HepG2 (cell line): ENCODE measurements around the gene CCSER1. TPM values are rescaled to one million over a fixed set of nuclear protein-coding genes. Genes with fewer than 3 reads are reported as not detected.

Experiments used
- ATAC-seq: fragments of 200-7000 bp; cut with Tn5 transposase; 3 replicates; pipeline ENCODE4 v1.9.1; 2020; ENCODE audit warnings: mild to moderate bottlenecking, moderate library complexity
- BruUV-seq: library from RNA; stranded (reverse); fragments of 400-500 nt; replicated peaks from 2 replicates; lab custom pipeline; 2021; lab: Mats Ljungman, UMichigan
- CTCF ChIA-PET: fragments of 300-600 bp; formaldehyde crosslinking; extraction: SDS; loops from one replicate; lab custom pipeline; 2021; ENCODE audit warnings: low total read pairs, inconsistent platforms, low intra/inter-chr PET ratio; lab: Yijun Ruan, JAX
- POLR2A ChIA-PET: fragments of 350-600 bp; sonication (Branson Sonifier 250); formaldehyde crosslinking; loops from one replicate; lab custom pipeline; 2020; ENCODE audit warnings: antibody characterized with exemption, inconsistent platforms; lab: Yijun Ruan, JAX
- DNase-seq: peaks from one replicate; pipeline ENCODE4 v3.0.0-alpha.2; 2015; ENCODE audit warnings: low spot score
- FAIRE-seq: peaks from 3 replicates; lab custom pipeline; 2011; peaks lifted over from hg19 to GRCh38; lab: Jason Lieb, UNC
- H2AFZ ChIP-seq: one replicate; pipeline ENCODE4 v1.6.1; 2011; ENCODE audit warnings: low read length, inconsistent platforms
- H3K27ac ChIP-seq: fragments of 300-600 bp; 3 replicates; pipeline ENCODE4 v1.8.0; 2011; ENCODE audit warnings: mixed run types, mild to moderate bottlenecking, mixed read lengths, low read length, inconsistent platforms; ENCODE audit not compliant: insufficient read depth; ENCODE audit errors: extremely low read length
- H3K27me3 ChIP-seq, 2 experiments: fragments of 200-600 bp in 1 of 2; 2 replicates in 1 of 2; 3 replicates in 1 of 2; pipeline versions ENCODE4 v1.6.0 to v1.8.0; 2011; ENCODE audit warnings: low read length in 2 of 2, mild to moderate bottlenecking in 2 of 2, moderate library complexity in 2 of 2, inconsistent platforms in 1 of 2; ENCODE audit not compliant: insufficient read depth in 2 of 2, control insufficient read depth in 1 of 2
- H3K36me3 ChIP-seq, 2 experiments: fragments of 200-600 bp in 1 of 2; replicated peaks in 1 of 2; 2 replicates in 1 of 2; 3 replicates in 1 of 2; pipeline versions ENCODE4 v1.5.1 to v1.8.0; 2011; ENCODE audit warnings: low read length in 2 of 2, inconsistent platforms in 1 of 2; ENCODE audit not compliant: insufficient read depth in 2 of 2, control insufficient read depth in 1 of 2
- H3K4me1 ChIP-seq: 2 replicates; pipeline ENCODE4 v1.5.1; 2012; ENCODE audit warnings: low read length, inconsistent platforms; ENCODE audit not compliant: insufficient read depth
- H3K4me2 ChIP-seq: 2 replicates; pipeline ENCODE4 v1.6.0; 2011; ENCODE audit warnings: low read depth, low read length, inconsistent platforms
- H3K4me3 ChIP-seq, 3 experiments: fragments of 200-600 bp in 1 of 3; sonication (generic), shearing (Covaris generic) in 1 of 3; replicated peaks in 1 of 3; 2 replicates each; pipeline ENCODE4 v1.5.1; 2011 to 2016; ENCODE audit warnings: low read length in 3 of 3, inconsistent platforms in 2 of 3, low read depth in 2 of 3, mild to moderate bottlenecking in 2 of 3, control low read depth in 1 of 3, mixed read lengths in 1 of 3; ENCODE audit not compliant: insufficient read depth in 1 of 3
- H3K79me2 ChIP-seq: one replicate; pipeline ENCODE4 v1.6.1; 2011; ENCODE audit warnings: low read length, inconsistent platforms; ENCODE audit not compliant: insufficient read depth
- H3K9ac ChIP-seq: 2 replicates; pipeline ENCODE4 v1.6.0; 2011; ENCODE audit warnings: mild to moderate bottlenecking, low read depth, low read length, inconsistent platforms; ENCODE audit not compliant: insufficient read depth
- H3K9me3 ChIP-seq: 2 replicates; pipeline ENCODE4 v1.5.1; 2012; ENCODE audit warnings: mild to moderate bottlenecking, low read length
- H4K20me1 ChIP-seq: 2 replicates; pipeline ENCODE4 v1.6.0; 2011; ENCODE audit warnings: inconsistent platforms, mild to moderate bottlenecking, low read length, moderate library complexity; ENCODE audit not compliant: insufficient read depth
- CREB1 ChIP-seq, 2 experiments: fragments of 450-650 bp in 1 of 2; IDR thresholded peaks; 2 replicates each; pipeline ENCODE4 v1.6.1; 2016 to 2017; ENCODE audit warnings: control low read depth in 1 of 2, mild to moderate bottlenecking in 1 of 2, missing compliant biosample characterization in 1 of 2, missing genetic modification characterization in 1 of 2
- PCBP2 ChIP-seq: fragments of 200-400 bp; formaldehyde crosslinking; optimal IDR thresholded peaks from 2 replicates; pipeline ENCODE3; 2018; ENCODE audit warnings: low read length, low read depth; ENCODE audit not compliant: poor library complexity, severe bottlenecking
- REPIN1 ChIP-seq: sonication (generic); formaldehyde crosslinking; IDR thresholded peaks from 2 replicates; pipeline ENCODE4 v1.8.0; 2022; ENCODE audit warnings: missing genetic modification reagents, low read depth, mild to moderate bottlenecking, borderline replicate concordance
- U2AF2 ChIP-seq: fragments of 200-400 bp; formaldehyde crosslinking; IDR thresholded peaks from 2 replicates; pipeline ENCODE4 v1.6.1; 2017; ENCODE audit warnings: low read depth, mild to moderate bottlenecking, low read length
- USF2 ChIP-seq, 2 experiments: sonication (generic) in 1 of 2; formaldehyde crosslinking in 1 of 2; IDR thresholded peaks; 2 replicates each; pipeline versions ENCODE4 v1.5.1 to v1.6.1; 2011 to 2020; ENCODE audit warnings: borderline replicate concordance in 1 of 2, low read depth in 1 of 2, low read length in 1 of 2, mild to moderate bottlenecking in 1 of 2, missing genetic modification reagents in 1 of 2, moderate library complexity in 1 of 2
- YY1 ChIP-seq: IDR thresholded peaks from 2 replicates; pipeline ENCODE4 v1.6.1; 2011; ENCODE audit warnings: low read length, low read depth, moderate library complexity, mild to moderate bottlenecking; ENCODE audit not compliant: insufficient read depth, insufficient replicate concordance
- WGBS: methylation state at CpG from one replicate; pipeline ENCODE4 v1.1.6; 2017; ENCODE audit warnings: low lambda C conversion rate; 5-methylcytosine and 5-hydroxymethylcytosine counted together
- in situ Hi-C: cut with HindIII; loops from 2 replicates; pipeline ENCODE4 v1.10.0; 2017; ENCODE audit warnings: low pct_unique_long_range_greater_than_20kb; ENCODE audit not compliant: extremely low pct_ligation_motif_present
- intact Hi-C: fragments of 100-400 bp; cut with micrococcal nuclease; formaldehyde crosslinking; loops from one replicate; pipeline ENCODE4 v1.10.0; 2022; ENCODE audit not compliant: unreplicated experiment
- polyA plus RNA-seq, 8 experiments: library from polyadenylated mRNA; depleted of rRNA in 3 of 8; stranded (reverse) in 7 of 8; unstranded in 1 of 8; fragments of >200 nt; fragmentation: Illumina TruSeq in 4 of 8; extraction: Trizol in 4 of 8; gene quantifications; 2 replicates each; pipeline versions ENCODE4 v1.2.1 to v1.2.3, GENCODE V29; 2011 to 2016; ENCODE audit warnings: low read depth in 4 of 8, missing spikeins in 1 of 8, mixed read lengths in 1 of 8; ENCODE audit not compliant: insufficient read depth in 1 of 8
- total RNA-seq, 5 experiments: library from RNA; depleted of rRNA; stranded (reverse); fragments of >200 nt; fragmentation: Illumina TruSeq; extraction: Trizol; gene quantifications; 2 replicates each; pipeline ENCODE4 v1.2.3, GENCODE V29; 2016; ENCODE audit warnings: low read depth in 1 of 5
- TF ChIP-seq, protein P1 (sequence below): sonication (generic); formaldehyde crosslinking; IDR thresholded peaks from 2 replicates; pipeline ENCODE4 v1.5.0; 2020; ENCODE audit warnings: mild to moderate bottlenecking, missing genetic modification reagents
- TF ChIP-seq, protein P2 (sequence below): sonication (generic); formaldehyde crosslinking; IDR thresholded peaks from 2 replicates; pipeline ENCODE4 v1.4.0; 2020; ENCODE audit warnings: mild to moderate bottlenecking, missing genetic modification reagents
- TF ChIP-seq, protein P3 (sequence below): sonication (generic); formaldehyde crosslinking; IDR thresholded peaks from 2 replicates; pipeline ENCODE4 v1.4.0; 2020; ENCODE audit warnings: missing genetic modification reagents
- TF ChIP-seq, protein P4 (sequence below): sonication (generic); formaldehyde crosslinking; IDR thresholded peaks from 2 replicates; pipeline ENCODE4 v1.5.0; 2020; ENCODE audit warnings: mild to moderate bottlenecking, missing genetic modification reagents

Gene CCSER1
- total and polyA plus RNA-seq, 2 of the 13 experiments (the other 11 are each of a cell fraction or from before 2014, with no cell fraction given): not detected

DNA sequence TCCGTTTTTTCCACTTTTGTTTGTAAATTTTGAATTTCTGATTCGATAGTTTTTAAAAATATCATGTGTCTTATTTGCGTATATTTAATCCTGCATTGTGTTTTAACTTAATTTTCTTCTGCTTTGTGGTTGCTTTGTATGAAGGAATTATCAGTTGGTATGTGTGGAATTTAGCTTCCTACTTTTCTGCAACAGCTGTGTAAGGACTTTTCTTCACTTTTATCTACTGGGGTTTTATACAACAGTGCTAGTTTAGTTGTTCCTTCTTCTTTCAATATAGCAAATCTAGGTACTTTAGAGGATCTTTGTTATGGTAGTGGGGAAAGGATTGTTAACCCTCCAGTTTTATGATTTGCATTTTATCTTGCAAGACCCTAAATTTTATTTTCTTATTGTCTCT is 410.3 kb downstream of the CCSER1 start:
- intact Hi-C loops: no loop called here
- in situ Hi-C loops: no loop called here
- Histone ChIP-seq H3K9me3 (no peaks in the 10 kb centered on the region), H3K27ac (no peak overlapping the region), H3K27me3 (no peaks in the 10 kb centered on the region), H2AFZ (no peak overlapping the region), H3K4me1 (no peaks in the 10 kb centered on the region), H3K79me2 (no peaks in the 10 kb centered on the region), H3K36me3 (no peaks in the 10 kb centered on the region), H3K4me2 (no peak overlapping the region), H4K20me1 (no peaks in the 10 kb centered on the region), H3K9ac (no peak overlapping the region), H3K4me3 (no peak overlapping the region)
- FAIRE-seq (no peak), DNase-seq (no peak), ATAC-seq (no peak)
- no TSS peak for BruUV-seq
- 20% methylated on average over 3 of the region's 3 CpGs for WGBS
- CTCF ChIA-PET: no interaction called here
- POLR2A ChIA-PET: no interaction called here
- TF ChIP-seq, protein P1, sequence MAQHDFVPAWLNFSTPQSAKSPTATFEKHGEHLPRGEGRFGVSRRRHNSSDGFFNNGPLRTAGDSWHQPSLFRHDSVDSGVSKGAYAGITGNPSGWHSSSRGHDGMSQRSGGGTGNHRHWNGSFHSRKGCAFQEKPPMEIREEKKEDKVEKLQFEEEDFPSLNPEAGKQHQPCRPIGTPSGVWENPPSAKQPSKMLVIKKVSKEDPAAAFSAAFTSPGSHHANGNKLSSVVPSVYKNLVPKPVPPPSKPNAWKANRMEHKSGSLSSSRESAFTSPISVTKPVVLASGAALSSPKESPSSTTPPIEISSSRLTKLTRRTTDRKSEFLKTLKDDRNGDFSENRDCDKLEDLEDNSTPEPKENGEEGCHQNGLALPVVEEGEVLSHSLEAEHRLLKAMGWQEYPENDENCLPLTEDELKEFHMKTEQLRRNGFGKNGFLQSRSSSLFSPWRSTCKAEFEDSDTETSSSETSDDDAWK (CRISPR knock-in tag): no peak
- TF ChIP-seq USF2 (IDR thresholded peaks at IDR 0.05; ENCODE audit: low read depth, low read length): no peak
- TF ChIP-seq USF2 (CRISPR knock-in tag; IDR thresholded peaks at IDR 0.05; ENCODE audit: borderline replicate concordance): no peak
- no peak for TF ChIP-seq CREB1 (IDR thresholded peaks at IDR 0.05)
- TF ChIP-seq CREB1 (CRISPR knock-in tag; IDR thresholded peaks at IDR 0.05): no peak
- TF ChIP-seq, protein P2, sequence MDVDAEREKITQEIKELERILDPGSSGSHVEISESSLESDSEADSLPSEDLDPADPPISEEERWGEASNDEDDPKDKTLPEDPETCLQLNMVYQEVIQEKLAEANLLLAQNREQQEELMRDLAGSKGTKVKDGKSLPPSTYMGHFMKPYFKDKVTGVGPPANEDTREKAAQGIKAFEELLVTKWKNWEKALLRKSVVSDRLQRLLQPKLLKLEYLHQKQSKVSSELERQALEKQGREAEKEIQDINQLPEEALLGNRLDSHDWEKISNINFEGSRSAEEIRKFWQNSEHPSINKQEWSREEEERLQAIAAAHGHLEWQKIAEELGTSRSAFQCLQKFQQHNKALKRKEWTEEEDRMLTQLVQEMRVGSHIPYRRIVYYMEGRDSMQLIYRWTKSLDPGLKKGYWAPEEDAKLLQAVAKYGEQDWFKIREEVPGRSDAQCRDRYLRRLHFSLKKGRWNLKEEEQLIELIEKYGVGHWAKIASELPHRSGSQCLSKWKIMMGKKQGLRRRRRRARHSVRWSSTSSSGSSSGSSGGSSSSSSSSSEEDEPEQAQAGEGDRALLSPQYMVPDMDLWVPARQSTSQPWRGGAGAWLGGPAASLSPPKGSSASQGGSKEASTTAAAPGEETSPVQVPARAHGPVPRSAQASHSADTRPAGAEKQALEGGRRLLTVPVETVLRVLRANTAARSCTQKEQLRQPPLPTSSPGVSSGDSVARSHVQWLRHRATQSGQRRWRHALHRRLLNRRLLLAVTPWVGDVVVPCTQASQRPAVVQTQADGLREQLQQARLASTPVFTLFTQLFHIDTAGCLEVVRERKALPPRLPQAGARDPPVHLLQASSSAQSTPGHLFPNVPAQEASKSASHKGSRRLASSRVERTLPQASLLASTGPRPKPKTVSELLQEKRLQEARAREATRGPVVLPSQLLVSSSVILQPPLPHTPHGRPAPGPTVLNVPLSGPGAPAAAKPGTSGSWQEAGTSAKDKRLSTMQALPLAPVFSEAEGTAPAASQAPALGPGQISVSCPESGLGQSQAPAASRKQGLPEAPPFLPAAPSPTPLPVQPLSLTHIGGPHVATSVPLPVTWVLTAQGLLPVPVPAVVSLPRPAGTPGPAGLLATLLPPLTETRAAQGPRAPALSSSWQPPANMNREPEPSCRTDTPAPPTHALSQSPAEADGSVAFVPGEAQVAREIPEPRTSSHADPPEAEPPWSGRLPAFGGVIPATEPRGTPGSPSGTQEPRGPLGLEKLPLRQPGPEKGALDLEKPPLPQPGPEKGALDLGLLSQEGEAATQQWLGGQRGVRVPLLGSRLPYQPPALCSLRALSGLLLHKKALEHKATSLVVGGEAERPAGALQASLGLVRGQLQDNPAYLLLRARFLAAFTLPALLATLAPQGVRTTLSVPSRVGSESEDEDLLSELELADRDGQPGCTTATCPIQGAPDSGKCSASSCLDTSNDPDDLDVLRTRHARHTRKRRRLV: no peak
- no peak for TF ChIP-seq YY1
- no peak for TF ChIP-seq REPIN1 (CRISPR knock-in tag)
- TF ChIP-seq, protein P3, sequence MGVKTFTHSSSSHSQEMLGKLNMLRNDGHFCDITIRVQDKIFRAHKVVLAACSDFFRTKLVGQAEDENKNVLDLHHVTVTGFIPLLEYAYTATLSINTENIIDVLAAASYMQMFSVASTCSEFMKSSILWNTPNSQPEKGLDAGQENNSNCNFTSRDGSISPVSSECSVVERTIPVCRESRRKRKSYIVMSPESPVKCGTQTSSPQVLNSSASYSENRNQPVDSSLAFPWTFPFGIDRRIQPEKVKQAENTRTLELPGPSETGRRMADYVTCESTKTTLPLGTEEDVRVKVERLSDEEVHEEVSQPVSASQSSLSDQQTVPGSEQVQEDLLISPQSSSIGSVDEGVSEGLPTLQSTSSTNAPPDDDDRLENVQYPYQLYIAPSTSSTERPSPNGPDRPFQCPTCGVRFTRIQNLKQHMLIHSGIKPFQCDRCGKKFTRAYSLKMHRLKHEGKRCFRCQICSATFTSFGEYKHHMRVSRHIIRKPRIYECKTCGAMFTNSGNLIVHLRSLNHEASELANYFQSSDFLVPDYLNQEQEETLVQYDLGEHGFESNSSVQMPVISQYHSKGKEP: no peak
- TF ChIP-seq PCBP2: no peak
- TF ChIP-seq U2AF2: no peak
- TF ChIP-seq, protein P4, sequence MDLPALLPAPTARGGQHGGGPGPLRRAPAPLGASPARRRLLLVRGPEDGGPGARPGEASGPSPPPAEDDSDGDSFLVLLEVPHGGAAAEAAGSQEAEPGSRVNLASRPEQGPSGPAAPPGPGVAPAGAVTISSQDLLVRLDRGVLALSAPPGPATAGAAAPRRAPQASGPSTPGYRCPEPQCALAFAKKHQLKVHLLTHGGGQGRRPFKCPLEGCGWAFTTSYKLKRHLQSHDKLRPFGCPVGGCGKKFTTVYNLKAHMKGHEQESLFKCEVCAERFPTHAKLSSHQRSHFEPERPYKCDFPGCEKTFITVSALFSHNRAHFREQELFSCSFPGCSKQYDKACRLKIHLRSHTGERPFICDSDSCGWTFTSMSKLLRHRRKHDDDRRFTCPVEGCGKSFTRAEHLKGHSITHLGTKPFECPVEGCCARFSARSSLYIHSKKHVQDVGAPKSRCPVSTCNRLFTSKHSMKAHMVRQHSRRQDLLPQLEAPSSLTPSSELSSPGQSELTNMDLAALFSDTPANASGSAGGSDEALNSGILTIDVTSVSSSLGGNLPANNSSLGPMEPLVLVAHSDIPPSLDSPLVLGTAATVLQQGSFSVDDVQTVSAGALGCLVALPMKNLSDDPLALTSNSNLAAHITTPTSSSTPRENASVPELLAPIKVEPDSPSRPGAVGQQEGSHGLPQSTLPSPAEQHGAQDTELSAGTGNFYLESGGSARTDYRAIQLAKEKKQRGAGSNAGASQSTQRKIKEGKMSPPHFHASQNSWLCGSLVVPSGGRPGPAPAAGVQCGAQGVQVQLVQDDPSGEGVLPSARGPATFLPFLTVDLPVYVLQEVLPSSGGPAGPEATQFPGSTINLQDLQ: no peak
